Transverse colon (tissue), 4 donors: ENCODE results near the gene HSD11B2. TPM values are rescaled to one million over a fixed set of nuclear protein-coding genes. Genes with fewer than 3 reads are reported as not detected.

Experiments used
- DNase-seq: peaks from one replicate; pipeline ENCODE4 v3.0.0-alpha.2; 2019
- H3K27ac ChIP-seq, 4 donors: fragments of 200-600 bp; sonication (generic); 2 replicates each; pipeline ENCODE4 v1.5.1; 2016 to 2018; ENCODE audit warnings: inconsistent platforms in 4 of 4
- H3K27me3 ChIP-seq: fragments of 200-600 bp; sonication (generic); 2 replicates; pipeline ENCODE4 v1.5.1; 2017; ENCODE audit warnings: inconsistent platforms
- H3K36me3 ChIP-seq, 4 donors: fragments of 200-600 bp; sonication (generic); 2 replicates each; pipeline ENCODE4 v1.5.1; 2017 to 2019; ENCODE audit warnings: inconsistent platforms in 4 of 4
- H3K4me1 ChIP-seq, 4 donors: fragments of 200-600 bp; sonication (generic); 2 replicates each; pipeline ENCODE4 v1.5.1; 2017 to 2020; ENCODE audit warnings: inconsistent platforms in 4 of 4
- H3K4me3 ChIP-seq, 4 donors: fragments of 200-600 bp; sonication (generic); 1 replicate in 1 of 4; 2 replicates in 3 of 4; pipeline versions ENCODE4 v1.5.1 to v1.6.1; 2017 to 2019; ENCODE audit warnings: inconsistent platforms in 4 of 4
- H3K9me3 ChIP-seq, 2 donors: fragments of 200-600 bp; sonication (generic); 2 replicates each; pipeline ENCODE4 v1.5.1; 2017 to 2019; ENCODE audit warnings: inconsistent platforms in 2 of 2
- EP300 ChIP-seq: sonication (generic); formaldehyde crosslinking; IDR thresholded peaks from one replicate; pipeline ENCODE4 v1.6.1; 2017; ENCODE audit warnings: antibody characterized with exemption, low read depth
- POLR2A ChIP-seq: fragments of 450-650 bp; IDR thresholded peaks from one replicate; pipeline ENCODE4 v1.6.1; 2016; ENCODE audit warnings: antibody characterized with exemption, mild to moderate bottlenecking, moderate library complexity
- POLR2AphosphoS5 ChIP-seq, 3 donors: sonication (generic); formaldehyde crosslinking; IDR thresholded peaks; one replicate each; pipeline ENCODE4 v1.6.1; 2016; ENCODE audit warnings: antibody characterized with exemption in 3 of 3
- WGBS, 2 donors: methylation state at CpG; one replicate each; pipeline ENCODE4 v1.1.5; 2018; ENCODE audit warnings: low coverage in 1 of 2; 5-methylcytosine and 5-hydroxymethylcytosine counted together
- in situ Hi-C, 4 donors: fragments of 200-750 bp; cut with MboI; loops; one replicate each; pipeline versions ENCODE4 v1.15.0 to v1.15.1; 2017; ENCODE audit warnings: low sequenced_read_pairs in 3 of 4, low pct_ligation_motif_present in 1 of 4, low pct_unique_long_range_greater_than_20kb in 1 of 4
- intact Hi-C: fragments of 100-400 bp; cut with DNase I; formaldehyde crosslinking; loops from one replicate; pipeline ENCODE4 v1.15.1; 2023; ENCODE audit warnings: low total_unique reads
- total RNA-seq, 4 donors: library from RNA; depleted of rRNA; stranded (reverse); fragments of >200 nt; gene quantifications; one replicate each; pipeline ENCODE4 v1.1.0, GENCODE V29; 2016
- TF ChIP-seq, protein P1 (sequence below), 5 experiments: fragments of 200-600 bp in 3 of 5; fragments of 450-650 bp in 2 of 5; sonication (generic) in 3 of 5; IDR thresholded peaks; 1 replicate in 2 of 5; 2 replicates in 3 of 5; pipeline ENCODE4 v1.5.1; 2016 to 2017; ENCODE audit warnings: antibody characterized with exemption in 5 of 5, inconsistent platforms in 3 of 5, mild to moderate bottlenecking in 2 of 5, moderate library complexity in 1 of 5

The HSD11B2 gene
- total RNA-seq, 4 donors from 2014 or later: 667 to 1,081 (median 790) TPM

DNA sequence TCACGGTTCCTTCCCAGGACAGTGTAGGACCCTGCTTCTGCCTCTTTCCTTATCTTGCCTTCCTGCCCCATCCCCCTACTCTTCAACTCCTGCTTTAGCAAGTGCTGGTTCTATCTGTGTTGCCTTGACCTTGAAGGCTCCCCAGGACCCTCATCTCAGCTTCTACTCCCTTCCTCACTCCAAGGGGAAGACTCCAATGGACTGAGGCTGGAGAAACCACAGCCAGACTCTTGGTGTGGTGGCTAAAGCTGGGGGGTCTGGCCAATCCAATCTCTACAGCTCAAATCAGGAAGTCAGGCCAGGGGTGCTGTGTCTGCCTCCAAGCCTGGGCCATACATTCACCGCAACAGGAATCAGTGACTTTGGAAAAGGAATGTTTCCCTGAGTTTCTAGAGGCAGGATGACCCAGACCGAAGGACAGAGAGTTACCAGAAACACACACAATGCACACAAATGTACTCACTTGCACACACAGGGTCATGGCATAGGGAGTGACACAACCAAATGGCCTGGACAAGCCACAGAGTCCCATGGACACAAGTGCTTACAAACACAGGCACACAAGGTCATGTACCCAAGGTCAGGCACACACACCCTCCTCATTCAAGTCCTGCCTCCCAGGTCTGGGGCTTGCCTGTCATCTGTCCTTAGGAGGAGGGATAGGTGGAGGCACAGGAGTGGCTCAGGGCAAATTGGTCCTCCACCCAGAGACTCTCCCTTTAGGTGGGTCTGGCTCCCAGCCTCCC is 1.7 kb upstream of the HSD11B2 start:
- Histone ChIP-seq H3K27me3 (no peaks in the 10 kb centered on the region), H3K36me3 (no peaks in the 10 kb centered on the region), H3K4me3 (peak overlapping the region in 2 of 4 donors; percentile 56 to 57), H3K9me3 (no peaks in the 10 kb centered on the region), H3K4me1 (peaks cover 14 to 38% (median 28%) of the 10 kb centered on the region in 4 donors), H3K27ac (peak overlapping the region; percentile 88 to 94 (median 90))
- peak; percentile 85 for DNase-seq
- peak; percentile 7 for TF ChIP-seq EP300
- TF ChIP-seq, protein P1, sequence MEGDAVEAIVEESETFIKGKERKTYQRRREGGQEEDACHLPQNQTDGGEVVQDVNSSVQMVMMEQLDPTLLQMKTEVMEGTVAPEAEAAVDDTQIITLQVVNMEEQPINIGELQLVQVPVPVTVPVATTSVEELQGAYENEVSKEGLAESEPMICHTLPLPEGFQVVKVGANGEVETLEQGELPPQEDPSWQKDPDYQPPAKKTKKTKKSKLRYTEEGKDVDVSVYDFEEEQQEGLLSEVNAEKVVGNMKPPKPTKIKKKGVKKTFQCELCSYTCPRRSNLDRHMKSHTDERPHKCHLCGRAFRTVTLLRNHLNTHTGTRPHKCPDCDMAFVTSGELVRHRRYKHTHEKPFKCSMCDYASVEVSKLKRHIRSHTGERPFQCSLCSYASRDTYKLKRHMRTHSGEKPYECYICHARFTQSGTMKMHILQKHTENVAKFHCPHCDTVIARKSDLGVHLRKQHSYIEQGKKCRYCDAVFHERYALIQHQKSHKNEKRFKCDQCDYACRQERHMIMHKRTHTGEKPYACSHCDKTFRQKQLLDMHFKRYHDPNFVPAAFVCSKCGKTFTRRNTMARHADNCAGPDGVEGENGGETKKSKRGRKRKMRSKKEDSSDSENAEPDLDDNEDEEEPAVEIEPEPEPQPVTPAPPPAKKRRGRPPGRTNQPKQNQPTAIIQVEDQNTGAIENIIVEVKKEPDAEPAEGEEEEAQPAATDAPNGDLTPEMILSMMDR (IDR thresholded peaks at IDR 0.05): no peak
- peak in 2 of 3 donors; percentile 92 to 95 for TF ChIP-seq POLR2AphosphoS5 (IDR thresholded peaks at IDR 0.05)
- intact Hi-C loops (loop anchor here (2.0 kb wide), 1 partner anchor 36 kb away; no protein-coding TSS in a partner anchor), in situ Hi-C loops (no loop called here)
- WGBS, 2 donors: 85 to 100% methylated on average over 1 to 3 of the region's 3 CpGs

DNA sequence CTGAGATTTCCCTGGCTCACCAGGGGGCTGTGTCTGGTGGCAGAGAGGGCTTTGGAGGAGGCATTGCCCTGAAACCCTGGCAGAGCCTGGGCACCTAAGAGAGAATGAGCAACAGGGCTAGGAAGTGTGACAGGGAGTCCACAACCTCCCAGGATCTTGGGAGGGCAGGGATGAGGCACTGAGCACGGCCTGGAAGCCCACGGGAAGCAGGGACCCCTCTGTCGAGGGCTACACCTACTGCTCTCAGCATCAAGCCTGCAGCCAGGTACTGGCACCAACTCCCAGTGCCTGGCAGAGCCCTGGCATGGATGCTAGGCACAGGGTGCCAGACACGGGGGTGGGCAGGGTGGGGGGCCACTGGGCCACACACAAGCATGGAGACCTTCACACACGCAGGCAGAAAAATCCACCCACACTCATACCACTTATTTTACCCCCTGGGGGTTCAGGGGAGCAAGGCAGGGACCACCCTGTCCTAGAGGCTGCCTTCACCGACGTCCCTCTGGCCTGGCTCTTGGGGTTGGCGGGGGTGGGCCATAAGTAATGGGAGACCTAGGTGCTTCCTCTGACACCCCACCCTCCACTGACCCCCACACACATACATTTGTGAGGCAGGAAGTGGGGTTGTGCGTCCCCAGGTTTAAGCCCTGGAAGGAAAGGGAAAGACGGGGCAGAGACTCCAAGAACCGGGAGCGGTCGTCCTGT is 970 bp upstream of the HSD11B2 start:
- intact Hi-C loops (loop anchor here (2.0 kb wide), 1 partner anchor 35 kb away; no protein-coding TSS in a partner anchor), in situ Hi-C loops (no loop called here)
- H3K27me3 ChIP-seq: no peaks in the 10 kb centered on the region
- H3K4me1 ChIP-seq: peaks cover 14 to 38% (median 28%) of the 10 kb centered on the region in 4 donors
- peak overlapping the region; percentile 88 to 94 (median 90) for H3K27ac ChIP-seq
- H3K9me3 ChIP-seq: no peaks in the 10 kb centered on the region
- DNase-seq: no peak
- no peaks in the 10 kb centered on the region for H3K36me3 ChIP-seq
- WGBS, 2 donors: 24% methylated on average over 13 of the region's 13 CpGs; no CpG with 5 or more reads in 1 of the 2 donors
- peak overlapping the region; percentile 35 to 57 (median 52) for H3K4me3 ChIP-seq
- peak; percentile 97 for TF ChIP-seq POLR2A
- peak in 2 of 3 donors; percentile 70 to 72 for TF ChIP-seq POLR2AphosphoS5 (IDR thresholded peaks at IDR 0.05)
- TF ChIP-seq EP300: no peak

DNA sequence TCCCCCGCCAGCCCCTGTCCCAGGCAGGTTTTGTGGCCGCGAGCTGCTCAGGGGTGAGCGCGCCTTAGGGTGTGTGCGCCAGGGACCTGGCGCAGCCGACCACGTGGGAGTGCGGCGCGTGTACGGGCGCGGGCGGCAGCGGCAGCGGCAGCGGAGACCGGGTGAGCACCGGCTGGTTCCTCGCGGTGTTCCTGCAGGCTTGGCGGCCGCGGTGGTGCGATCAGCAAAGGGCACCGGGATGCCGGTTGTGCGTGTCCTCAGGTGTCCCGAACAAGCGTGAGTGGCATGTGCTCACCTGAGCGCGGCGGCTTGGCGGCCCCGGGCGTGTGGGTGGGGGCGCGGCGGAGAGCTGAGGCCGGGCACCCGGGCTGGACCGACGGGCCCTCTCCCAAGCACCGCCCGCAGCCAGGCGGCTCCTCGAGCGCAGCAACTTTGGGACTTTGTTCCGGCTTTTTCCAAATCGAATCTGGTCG is 381 bp upstream of the HSD11B2 start:
- H3K4me3 ChIP-seq: peak overlapping the region; percentile 35 to 57 (median 52)
- H3K9me3 ChIP-seq: no peaks in the 10 kb centered on the region
- in situ Hi-C loops (no loop called here), intact Hi-C loops (no loop called here)
- DNase-seq: no peak
- TF ChIP-seq POLR2AphosphoS5 (IDR thresholded peaks at IDR 0.05) (peak in 2 of 3 donors; percentile 78 to 90), POLR2A (peak; percentile 89), EP300 (no peak)
- peaks cover 14 to 38% (median 28%) of the 10 kb centered on the region in 4 donors for H3K4me1 ChIP-seq
- H3K36me3 ChIP-seq: no peaks in the 10 kb centered on the region
- H3K27ac ChIP-seq: peak overlapping the region; percentile 88 to 94 (median 90)
- H3K27me3 ChIP-seq: no peaks in the 10 kb centered on the region
- 0% methylated on average over 46 of the region's 53 CpGs; no CpG with 5 or more reads in 1 of the 2 donors for WGBS, 2 donors

DNA sequence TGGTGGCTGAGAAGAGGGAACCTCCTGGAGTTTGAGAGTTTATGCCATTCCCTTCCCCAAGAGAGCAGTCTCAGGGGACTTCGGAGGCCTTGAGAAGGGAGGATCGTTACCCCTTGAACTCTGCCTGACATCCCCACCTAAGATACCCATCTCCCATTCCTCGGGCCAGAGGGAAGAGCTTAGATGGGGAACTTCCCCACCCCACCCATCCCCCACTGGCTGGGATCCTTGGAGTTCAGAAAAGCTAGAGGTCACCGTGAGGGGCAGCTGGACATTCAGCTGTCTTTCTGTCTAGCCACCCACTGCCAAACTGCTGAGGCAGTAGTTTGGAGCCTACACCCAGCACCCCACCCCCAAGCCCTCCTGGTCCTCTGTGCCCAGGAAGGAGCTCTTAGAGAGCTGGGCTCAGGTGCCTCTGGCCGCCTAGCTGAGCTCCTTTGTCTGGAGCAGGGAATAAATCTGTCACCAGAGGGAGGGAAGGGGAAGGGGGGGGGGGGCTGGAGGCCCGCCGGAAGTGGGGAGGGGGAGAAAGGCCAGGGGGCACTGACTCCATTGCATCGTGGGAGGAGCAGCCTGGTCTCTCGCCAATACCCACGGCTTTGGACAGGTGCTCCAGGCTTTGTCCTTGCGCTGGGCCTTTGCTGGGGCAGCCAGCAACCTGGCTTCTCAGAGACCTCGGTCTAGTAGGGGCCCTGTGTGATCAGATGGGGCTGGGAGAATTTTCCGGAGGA is 1.0 kb downstream of the HSD11B2 start:
- WGBS, 2 donors: 29% methylated on average over 13 of the region's 13 CpGs; no CpG with 5 or more reads in 1 of the 2 donors
- intact Hi-C loops: no loop called here

DNA sequence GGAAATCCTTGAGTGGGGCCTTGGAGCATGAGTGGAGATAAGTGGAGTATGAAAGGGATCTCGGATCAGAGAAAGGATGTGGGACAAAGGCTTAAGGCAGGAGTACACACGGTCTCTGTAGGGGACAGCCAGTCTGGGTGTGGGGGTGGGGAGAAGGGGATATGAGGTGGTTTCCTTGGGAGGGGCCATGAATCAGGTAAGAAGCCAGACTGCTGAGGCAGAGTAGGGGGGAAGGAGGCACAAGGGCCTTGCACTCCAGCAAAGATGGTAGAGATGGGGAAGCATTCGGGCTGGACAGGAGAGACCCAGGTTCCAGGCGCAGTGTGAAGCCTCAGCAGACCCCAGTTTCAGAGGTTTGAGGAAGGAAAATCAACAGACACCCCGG is 1.6 kb downstream of the HSD11B2 start:
- no peak for TF ChIP-seq EP300
- TF ChIP-seq POLR2AphosphoS5 (IDR thresholded peaks at IDR 0.05): peak in 1 of 3 donors; percentile 1
- in situ Hi-C loops: no loop called here
- peaks cover 14 to 38% (median 28%) of the 10 kb centered on the region in 4 donors for H3K4me1 ChIP-seq
- WGBS, 2 donors: 58 to 86% methylated on average over 1 to 5 of the region's 5 CpGs
- DNase-seq: no peak
- peak overlapping the region; percentile 88 to 94 (median 90) for H3K27ac ChIP-seq
- no peaks in the 10 kb centered on the region for H3K9me3 ChIP-seq
- no peaks in the 10 kb centered on the region for H3K27me3 ChIP-seq
- peak overlapping the region in 3 of 4 donors; percentile 49 to 57 (median 56) for H3K4me3 ChIP-seq
- intact Hi-C loops: no loop called here
- peaks cover 0 to 6% (median under 1%) of the 10 kb centered on the region in 4 donors for H3K36me3 ChIP-seq

More for the DNA sequence above, 1.0 kb downstream of the HSD11B2 start:
- H3K36me3 ChIP-seq: peaks cover 0 to 3% (median 0%) of the 10 kb centered on the region in 4 donors
- in situ Hi-C loops: no loop called here
- H3K9me3 ChIP-seq: no peaks in the 10 kb centered on the region
- peak overlapping the region; percentile 41 to 57 (median 52) for H3K4me3 ChIP-seq
- peak overlapping the region; percentile 88 to 94 (median 90) for H3K27ac ChIP-seq
- no peaks in the 10 kb centered on the region for H3K27me3 ChIP-seq
- TF ChIP-seq POLR2A (no peak), POLR2AphosphoS5 (IDR thresholded peaks at IDR 0.05) (peak in 2 of 3 donors; percentile 3 to 8)
- peaks cover 14 to 38% (median 28%) of the 10 kb centered on the region in 4 donors for H3K4me1 ChIP-seq
- no peak for DNase-seq
